Brain pericyte (primary cell): Measurements from ENCODE around the gene NMT2.
"Not testable (repeated sequence)": the region's sequence is repeated elsewhere in the genome, so short reads cannot be mapped to it uniquely, and the experiment has no call there.

ENCODE experiments used
- DNase-seq: peaks from one replicate; pipeline ENCODE4 v3.0.0-alpha.2; 2012; ENCODE audit warnings: low read depth, low spot score

Gene NMT2

DNA sequence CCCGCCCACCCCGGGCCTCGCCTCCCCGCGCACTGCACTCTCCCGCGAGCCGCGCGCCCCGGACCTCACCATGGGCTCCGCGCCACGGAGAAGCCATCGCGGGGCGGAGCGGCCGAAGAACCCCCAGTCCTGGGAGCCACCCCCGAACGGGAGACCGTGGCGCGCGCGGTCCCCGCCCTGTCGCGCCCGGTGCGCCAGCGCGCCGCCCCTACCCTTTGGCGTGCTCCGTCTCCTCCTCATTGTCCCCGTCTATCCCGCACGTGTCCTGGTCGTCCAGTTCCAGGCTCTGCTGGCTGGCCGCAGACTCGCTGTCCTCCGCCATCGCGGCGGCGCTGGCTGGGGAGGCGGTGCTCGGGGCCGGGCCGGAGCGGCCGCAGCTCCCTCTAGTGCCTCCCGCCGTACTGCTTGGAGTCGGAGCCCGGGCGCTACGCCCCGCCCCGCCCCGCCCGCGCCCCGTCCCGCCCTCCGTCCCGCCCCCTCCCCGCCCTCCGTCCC lies at the start of gene NMT2:
NMT2 (minus strand) TSS at position 403 of the 495 bp plus-strand sequence; CDS start at position 322, 81 bp downstream.
- peak; percentile 32 for DNase-seq

DNA sequence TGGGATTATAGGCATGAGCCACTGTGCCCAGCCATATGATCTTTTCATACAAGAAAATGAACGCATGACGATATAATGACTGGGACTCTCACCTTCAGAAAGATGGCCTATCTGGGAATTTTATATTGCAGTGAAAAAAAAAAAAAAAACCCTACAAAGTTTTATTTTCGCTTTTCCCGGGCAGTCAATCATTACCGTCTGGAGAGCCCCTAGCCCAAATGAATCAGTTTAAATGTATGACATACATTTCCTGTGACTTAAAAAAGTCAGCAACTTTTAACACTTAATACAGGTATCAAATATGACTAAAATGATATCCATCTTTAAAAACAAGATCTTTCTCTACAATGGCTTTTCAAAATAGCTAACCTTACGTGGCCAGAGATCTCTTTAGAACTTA lies 48.2 kb upstream of the NMT2 start:
- DNase-seq, result no peak

DNA sequence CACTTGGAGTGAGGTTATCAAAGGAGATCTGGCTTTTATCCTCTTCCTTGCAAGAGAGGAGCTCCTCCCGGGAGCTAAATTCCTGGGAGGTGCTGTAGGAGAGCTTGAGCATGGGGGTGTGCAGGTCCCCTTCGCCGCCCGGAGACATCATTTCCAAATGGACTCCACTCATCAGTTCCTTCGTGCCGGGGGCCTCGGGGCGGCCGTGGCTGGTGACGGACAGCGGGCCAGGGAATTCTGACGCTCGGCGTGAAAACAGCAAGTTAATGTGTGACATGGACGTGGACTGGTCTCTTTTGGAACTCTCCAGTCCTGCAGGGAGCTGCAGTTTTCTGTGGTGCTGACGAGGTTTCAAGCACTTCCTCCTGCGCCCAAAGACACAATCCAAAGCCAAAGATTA lies 45.7 kb upstream of the NMT2 start:
- no peak for DNase-seq

DNA sequence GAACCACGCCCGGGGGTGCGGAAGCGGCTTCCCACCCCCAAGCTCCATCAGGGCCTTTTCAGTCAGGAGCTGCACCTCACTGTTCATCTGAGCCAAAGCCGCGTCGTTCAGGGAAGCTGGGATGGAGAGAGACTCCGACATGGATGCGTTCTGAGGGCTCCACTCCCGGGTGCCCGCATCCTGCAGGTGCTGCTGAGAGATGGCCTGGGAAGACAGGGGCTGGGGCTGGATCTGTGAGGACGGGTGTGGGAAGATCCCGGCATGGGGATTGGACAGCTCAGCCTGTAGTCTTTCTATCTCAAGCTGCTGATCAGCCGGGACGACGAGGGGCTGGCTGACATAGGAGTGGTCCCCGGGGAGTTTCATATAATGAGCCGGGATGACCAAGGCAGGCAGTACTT lies 45.0 kb upstream of the NMT2 start:
- DNase-seq, result no peak

DNA sequence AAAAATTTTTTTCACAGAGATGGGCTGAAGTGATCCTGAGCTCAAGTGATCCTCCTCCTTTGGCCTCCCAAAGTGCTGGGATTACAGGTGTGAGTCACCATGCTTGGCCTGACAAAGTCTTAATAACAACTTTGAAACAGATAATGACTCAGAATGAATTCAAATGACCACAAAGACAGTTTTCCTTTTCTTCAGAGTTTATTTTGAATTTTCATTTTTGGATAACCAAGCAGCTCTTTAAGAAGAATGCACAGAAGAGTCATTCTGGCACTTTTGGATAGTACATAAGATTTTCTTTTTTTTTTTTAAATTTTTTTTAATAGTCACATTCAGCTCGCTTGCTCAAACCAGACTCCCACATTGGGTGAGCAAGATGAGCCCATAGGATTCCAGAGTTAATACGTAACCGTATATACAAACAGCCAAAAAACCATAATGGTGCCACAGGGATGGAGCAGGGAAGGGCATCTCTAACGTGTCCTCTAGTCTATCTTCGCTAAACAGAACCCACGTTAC lies 43.0 kb upstream of the NMT2 start:
- no peak for DNase-seq

DNA sequence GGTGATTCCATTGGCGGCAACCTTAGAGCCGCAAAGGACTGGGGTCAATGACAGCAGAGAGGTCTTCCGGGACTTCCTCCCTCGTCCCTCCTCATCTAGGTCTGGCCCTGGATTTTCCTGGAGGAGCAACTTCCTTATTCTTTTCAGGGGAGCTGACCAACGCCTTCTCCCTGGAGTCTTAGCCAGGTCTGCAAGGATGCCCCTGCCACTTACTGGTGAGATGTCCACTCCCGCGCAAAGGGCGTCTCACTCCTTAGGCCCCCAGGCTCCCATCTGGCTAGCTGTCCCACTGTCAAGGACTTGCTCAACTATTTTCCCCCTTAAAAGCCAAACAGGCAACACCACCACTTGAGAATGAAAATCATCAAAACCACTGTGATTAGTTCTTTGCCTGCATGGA lies 42.0 kb upstream of the NMT2 start:
- DNase-seq, result no peak

DNA sequence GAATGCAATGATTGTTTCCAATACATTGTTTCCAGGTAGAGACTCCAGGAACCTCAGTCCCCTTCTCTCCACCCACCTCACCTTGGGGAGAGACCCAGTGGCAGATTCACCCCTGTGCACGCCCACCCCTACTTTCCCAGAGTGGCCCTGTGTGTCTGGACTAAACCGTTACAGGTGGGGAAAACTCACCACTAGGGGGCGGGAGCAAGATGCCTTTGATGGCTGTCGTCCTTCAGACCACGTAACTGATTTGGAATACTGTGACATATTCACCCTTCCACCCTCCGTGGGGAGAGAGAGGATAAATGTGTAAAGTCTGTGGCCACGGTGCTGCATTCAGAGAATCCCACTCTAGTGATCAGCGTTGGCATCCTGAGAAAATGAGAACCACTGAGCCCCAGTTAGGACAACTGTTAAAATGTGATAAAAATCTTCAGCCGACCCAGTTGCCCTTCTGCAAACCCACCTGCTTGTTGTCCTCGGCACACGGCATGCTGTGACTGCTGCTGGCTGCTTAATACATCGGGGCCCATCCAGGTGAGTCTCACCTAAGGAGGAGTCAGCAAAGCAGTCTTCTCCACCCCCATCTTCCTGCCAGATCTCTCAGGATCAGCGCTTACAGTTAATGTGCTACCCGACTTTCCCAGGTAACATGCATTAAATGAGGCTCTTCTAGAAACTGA lies 41.5 kb upstream of the NMT2 start:
- DNase-seq, result no peak

DNA sequence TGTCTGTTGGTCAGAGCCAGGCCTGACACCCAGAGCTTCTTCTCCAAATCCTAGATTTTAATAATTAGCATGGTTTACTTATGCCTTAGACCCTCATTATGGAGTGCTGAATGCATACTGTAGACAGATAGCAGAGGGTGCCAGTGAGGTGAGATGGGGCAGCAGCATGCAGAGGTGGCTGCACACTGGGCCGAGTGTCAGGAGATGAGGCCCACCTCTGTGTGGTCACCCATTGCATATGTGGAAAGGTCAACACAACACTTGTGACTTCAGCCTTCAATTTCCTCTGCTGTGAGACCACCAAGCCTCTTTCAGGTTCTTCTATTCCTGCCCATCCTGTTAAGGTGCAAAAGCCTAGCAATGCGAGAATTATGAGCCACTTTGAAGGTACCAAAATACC lies 39.7 kb upstream of the NMT2 start:
- DNase-seq, result no peak

DNA sequence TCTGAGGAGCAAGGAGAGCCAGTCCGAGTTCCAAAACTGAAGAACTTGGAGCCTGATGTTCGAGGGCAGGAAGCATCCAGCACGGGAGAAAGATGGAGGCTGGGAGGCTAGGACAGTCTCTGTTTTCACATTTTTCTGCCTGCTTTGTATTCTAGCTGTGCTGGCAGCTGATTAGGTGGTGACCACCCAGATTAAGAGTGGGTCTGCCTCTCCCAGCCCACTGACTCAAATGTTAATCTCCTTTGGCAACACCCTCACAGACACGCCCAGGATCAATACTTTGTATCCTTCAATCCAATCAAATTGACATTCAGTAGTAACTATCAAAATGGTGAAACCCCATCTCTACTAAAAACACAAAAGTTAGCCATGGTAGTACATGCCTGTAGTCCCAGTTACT lies 38.9 kb upstream of the NMT2 start:
- not testable (repeated sequence) for DNase-seq

DNA sequence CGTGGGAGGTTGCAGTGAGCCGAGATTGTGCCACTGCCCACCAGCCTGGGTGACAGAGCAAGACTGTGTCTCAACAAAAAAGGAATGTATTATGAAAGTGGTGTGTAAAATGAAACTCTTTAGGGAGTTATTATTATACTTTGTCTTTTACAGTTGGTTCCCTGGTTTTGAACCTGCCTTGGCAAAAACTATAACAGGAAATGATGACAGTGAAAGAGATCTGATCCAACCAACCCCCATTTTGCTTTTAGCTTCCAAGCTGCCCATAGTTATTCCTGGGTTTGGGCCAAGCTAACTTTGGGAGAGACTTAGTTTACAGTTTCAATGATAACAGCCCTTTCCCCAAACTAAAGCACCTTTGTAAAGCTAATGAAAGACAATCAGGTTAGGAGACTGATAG lies 34.1 kb upstream of the NMT2 start:
- DNase-seq, result no peak

DNA sequence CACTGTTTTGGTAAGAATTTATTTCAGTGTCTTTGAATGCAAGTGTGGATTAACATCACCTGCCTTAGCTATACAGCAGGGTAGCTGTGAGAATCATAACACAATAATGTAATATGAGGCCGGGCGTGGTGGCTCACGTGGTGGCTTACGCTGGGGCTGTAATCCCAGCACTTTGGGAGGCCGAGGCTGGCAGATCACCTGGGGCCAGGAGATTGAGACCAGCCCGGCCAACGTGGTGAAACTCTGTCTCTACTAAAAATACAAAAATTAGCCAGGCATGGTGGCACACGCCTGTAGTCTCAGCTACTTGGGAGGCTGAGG lies 33.8 kb upstream of the NMT2 start:
- DNase-seq, result not testable (repeated sequence)

DNA sequence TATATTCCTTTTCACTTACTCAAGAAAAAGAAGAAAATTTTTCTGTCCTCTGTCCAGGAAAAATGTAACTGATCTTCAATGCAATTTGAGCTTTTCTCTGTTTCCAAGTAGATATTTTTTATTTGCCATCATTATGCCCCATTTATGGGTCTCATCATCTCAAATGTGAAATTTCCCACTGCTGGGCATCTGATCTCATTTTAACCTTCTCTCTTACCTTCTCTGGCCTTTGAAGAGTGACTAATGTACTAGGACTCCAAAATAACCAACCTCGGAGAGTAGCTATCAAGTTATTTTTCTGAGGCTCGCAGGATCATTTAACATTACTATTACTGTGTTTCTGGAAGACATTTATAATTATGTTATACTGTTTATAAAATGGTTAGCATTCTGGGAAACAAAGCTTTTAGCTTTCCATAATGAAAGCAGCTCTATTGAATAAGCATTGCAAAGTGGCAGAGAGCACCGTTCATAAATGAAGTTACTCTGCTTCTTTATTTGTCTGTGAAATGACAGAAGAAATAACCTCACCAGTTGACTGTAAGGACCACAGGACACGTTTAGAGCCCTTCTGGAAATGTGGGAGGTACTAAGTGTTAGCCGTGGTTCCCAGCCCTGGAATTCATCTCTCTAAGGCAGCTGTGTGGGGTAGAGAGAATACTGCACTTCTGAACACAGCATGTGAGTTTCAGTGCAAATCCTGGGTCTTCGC lies 33.3 kb upstream of the NMT2 start:
- DNase-seq, result no peak

DNA sequence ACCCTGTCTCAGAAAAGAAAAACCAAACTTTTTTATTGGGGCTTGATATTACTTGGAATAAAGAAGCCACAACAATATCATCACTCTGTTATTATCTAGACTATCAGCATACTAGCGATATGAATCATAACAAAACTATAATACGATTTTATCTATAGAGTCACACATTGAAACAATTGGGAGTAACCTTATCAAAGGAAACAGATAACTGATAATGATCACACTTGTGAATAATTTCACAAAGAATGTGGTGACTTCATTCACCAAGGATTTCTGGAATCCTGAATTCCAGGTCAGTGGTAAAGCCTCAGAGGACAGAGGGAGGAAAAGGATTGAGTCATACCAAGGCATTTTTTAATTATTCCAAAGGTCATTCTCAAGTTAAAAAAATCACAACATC lies 32.1 kb upstream of the NMT2 start:
- DNase-seq, result no peak

DNA sequence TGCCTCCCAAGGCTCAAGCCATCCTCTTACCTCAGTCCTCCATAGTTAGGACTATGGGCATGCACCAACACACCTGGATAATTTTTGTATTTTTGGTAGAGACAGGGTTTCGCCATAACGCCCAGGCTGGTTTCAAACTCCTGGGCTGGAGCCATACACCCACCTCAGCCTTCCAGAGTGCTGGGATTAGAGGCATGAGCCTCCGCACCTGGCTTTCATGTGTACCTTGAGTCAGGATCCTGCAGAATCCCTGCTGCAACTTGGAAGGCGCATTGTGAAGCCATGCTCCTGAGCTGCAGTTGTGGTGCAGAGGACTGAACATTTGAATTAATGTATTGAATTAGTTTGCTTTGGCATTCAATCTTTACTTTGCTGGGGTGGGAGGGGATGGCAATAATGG lies 29.4 kb upstream of the NMT2 start:
- no peak for DNase-seq

DNA sequence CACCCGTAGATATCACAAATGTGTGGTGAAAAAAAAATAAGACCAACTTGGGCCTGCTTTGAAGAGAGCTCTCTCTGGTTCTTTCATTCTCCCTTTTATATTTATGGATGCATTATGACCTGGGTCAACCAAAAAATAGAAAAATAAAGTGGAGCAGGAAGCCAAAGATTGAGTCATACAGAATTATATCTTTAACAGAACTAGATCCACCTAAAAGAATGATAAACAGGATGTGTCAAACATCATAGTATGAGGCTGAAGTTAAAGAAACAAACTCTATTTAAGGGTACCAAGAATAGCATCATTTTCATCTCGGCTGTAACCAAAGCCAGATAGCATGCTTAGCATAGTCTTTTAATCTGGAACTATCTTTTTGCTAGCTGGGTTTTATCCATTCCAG lies 28.8 kb upstream of the NMT2 start:
- no peak for DNase-seq

DNA sequence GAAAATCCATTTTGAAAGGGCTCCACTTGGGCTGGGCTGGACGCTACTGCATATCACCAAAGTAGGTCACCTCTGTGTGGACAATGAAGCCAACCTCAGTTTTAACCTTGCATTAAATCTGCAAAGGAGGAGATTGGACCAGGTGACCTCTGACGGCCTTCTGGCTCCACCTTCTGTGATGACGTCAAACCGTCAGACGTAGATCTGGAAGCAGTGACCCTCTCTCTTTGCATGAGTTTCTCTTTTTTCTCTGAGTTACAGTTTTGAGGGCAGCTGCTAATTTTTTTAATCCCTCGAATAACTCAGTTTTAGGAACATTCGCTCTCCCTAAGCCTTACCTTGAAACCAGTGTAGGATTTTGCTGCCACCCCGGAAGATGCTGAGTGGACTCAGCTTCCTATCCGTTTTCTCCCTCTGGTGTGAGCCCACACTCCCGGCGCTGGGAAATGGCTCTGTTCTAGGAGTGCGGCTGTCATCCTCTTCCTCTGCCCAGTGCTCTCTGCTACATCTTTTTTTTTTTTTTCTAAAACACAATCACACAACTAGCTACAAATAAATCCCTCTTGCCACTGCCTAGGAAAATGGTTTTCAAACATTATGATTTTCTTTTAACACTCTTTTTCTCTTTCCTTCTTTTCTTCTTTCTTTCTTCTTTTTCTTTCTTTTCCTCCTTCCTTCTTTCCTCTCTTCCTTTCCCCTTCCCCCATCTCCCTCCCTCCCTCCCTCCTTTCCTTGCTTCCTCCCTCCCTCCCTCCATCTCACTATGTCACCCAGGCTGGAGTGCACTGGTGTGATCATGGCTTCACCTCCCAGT lies 27.7 kb upstream of the NMT2 start:
- DNase-seq, result no peak

DNA sequence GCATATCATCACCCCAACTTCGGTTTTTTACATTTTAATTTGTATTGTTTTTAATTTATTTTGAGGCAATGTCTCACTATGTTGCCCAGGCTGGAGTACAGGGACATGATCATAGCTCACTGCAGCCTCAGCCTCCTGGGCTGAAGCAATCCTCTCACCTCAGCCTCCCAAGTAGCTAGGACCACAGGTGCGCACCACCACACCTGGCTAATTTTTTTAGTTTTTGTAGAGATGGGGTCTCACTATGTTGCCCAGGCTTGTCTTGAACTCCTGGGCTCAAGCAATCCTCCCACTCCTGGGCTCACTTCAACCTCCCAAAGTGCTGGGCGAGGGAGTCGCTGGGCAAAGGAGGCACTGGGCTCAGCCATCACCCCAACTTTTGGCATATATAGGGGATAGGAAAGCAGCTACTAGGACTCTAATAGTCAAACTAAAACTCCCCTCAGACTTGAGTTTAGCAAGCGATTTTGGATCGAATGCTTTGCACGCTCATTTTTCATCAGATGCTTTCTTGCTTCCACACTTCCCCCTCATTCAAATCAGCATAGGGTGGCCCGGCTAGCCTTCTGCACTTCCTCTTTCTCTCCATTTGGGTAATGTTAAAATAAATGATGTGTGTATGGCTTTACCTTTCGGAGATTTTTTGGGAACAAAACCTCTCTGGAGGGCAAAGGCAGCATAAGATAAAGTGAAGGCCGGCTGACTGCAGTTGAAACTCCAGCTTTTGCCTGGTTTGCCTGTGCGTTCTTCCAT lies 20.8 kb upstream of the NMT2 start:
- DNase-seq, result no peak

DNA sequence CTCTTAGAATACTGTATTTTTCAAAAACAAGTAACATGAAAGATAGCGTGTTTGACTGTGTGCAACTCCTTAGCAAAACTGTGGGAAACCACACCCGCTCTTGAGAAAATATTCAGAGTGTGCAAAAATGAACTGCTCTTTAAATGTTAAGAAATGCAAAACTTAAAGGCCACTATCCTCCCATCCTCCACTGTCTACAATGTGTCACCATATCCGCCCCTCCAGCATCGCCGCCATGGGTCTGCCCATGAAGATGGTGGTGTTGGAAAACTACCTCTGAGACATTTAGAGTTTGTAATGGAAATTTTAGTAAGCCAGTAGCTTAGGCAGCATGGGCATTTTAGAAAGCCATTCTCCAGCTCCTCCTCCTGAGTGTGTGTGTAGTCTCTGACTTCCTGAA lies 20.1 kb upstream of the NMT2 start:
- no peak for DNase-seq

DNA sequence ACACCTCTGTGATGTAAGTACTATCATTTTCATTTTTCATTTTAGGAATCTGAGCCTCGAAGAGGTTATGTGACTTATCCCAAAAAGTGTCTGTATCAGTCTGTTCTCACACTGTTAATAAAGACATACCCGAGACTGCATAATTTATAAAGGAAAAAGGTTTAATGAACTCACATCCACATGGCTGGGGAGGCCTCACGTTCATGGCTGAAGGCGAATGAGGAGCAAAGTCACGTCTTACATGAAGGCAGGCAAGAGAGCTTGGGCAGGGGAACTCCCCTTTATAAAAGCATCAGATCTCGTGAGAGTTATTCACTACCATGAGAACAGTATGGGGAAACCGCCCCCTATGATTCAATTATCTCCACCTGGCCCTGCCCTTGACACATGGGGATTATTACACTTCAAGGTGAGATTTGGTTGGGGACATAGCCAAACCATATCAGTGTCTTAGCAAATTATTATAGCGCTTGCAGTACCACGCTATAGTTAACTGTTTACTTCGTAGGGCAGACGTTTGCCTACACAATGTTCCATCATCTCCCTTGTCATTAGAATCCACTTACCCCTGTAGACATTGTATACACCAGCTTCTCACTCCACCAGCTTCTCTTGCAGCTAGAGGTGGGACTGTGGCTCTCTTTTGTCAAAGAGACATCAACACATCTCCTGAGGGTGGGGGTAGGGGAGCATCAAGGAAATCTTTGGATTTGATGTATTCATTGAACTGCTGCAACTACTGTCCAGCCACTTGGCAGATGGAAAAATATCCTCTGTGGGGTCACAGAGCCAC lies 15.4 kb upstream of the NMT2 start:
- DNase-seq, result no peak

DNA sequence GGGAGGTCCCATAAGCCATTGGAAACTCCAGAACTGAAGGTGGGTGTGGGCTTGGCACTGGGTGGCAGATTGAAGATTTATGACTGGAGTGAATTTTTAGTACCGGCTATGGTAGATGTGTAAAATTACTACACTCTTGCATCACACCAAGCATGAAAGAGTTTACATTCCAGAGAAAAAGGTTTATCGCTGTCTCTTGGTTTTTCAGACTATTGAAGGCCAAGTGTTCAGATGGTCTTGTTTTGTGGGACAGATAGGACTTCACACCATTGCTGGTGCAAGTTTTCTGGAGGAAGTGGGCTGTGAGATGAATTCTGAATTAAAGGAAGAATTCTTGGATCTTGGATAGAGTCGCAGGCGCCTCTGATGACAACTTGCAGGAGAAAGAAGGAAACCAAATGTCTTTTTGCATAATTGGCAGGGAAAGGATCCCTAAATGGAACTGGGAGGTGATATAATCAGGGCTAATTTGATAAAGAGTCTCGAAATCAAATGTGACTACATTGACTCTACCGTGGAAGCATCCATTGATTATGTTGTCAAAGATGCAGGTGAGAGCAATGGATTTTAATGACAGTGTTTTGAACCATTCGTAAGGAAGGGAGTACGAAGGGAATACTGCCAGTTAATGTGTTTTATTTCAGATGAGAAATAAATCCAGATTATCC lies 14.2 kb upstream of the NMT2 start:
- DNase-seq, result no peak
